ENCODE data around the gene P4HA1.

P4HA1 gene

GRCh38 chr10:73093922-73094850 is 2.5 kb downstream of the P4HA1 start:
- DNase-seq: no peak

- no peak for DNase-seq
Observed at GRCh38 chr10:73092830-73093229, 3.8 kb downstream of the P4HA1 start.

- no peak for DNase-seq
Observed at GRCh38 chr10:73088304-73088703, 8.4 kb downstream of the P4HA1 start.

GRCh38 chr10:73086816-73087215 is 9.8 kb downstream of the P4HA1 start:
- DNase-seq: no peak

- no peak for DNase-seq
Observed at GRCh38 chr10:73084209-73084608, 12.5 kb downstream of the P4HA1 start.

GRCh38 chr10:73083221-73083620 is 13.4 kb downstream of the P4HA1 start:
- no peak for DNase-seq

- DNase-seq: no peak
Observed at GRCh38 chr10:73079779-73080541, 16.7 kb downstream of the P4HA1 start.

- DNase-seq: no peak
Observed at GRCh38 chr10:73076360-73077183, 20.1 kb downstream of the P4HA1 start.

GRCh38 chr10:73075829-73076228 is 20.8 kb downstream of the P4HA1 start:
- DNase-seq: no peak

GRCh38 chr10:73073627-73074026 is 23.0 kb downstream of the P4HA1 start:
- no peak for DNase-seq

GRCh38 chr10:73065441-73065840 is 31.2 kb downstream of the P4HA1 start:
- no peak for DNase-seq

GRCh38 chr10:73061743-73062142 is 34.9 kb downstream of the P4HA1 start:
- no peak for DNase-seq

GRCh38 chr10:73060738-73061635 is 35.7 kb downstream of the P4HA1 start:
- no peak for DNase-seq

- DNase-seq: no peak
Observed at GRCh38 chr10:73060173-73060572, 36.5 kb downstream of the P4HA1 start.

- DNase-seq: no peak
Observed at GRCh38 chr10:73058057-73058591, 38.5 kb downstream of the P4HA1 start.

- no peak for DNase-seq
Observed at GRCh38 chr10:73054286-73054685, 42.4 kb downstream of the P4HA1 start.

- no peak for DNase-seq
Observed at GRCh38 chr10:73053275-73053674, 43.4 kb downstream of the P4HA1 start.

- DNase-seq: no peak
Observed at GRCh38 chr10:73044378-73045285, 52.0 kb downstream of the P4HA1 start.

- no peak for DNase-seq
Observed at GRCh38 chr10:73043766-73044377, 52.8 kb downstream of the P4HA1 start.

- DNase-seq: no peak
Observed at GRCh38 chr10:73043319-73043718, 53.3 kb downstream of the P4HA1 start.

All from activated gamma-delta T cell (primary cell).